Epithelial cell of esophagus (primary cell): Measurements from ENCODE around the gene DHDDS.

ENCODE experiments used
- DNase-seq: peaks from one replicate; pipeline ENCODE4 v3.0.0; 2010; ENCODE audit warnings: low read depth
- H3K4me3 ChIP-seq: 2 replicates; pipeline ENCODE4 v1.5.1; 2011; ENCODE audit warnings: mild to moderate bottlenecking, low read length, control low read depth
- CTCF ChIP-seq: IDR thresholded peaks from 2 replicates; pipeline ENCODE4 v1.5.1; 2011; ENCODE audit warnings: low read depth, mild to moderate bottlenecking, low read length, control low read depth, inconsistent platforms; ENCODE audit not compliant: insufficient read depth; ENCODE audit errors: missing control alignments

The DHDDS gene

GRCh38 chr1:26517766-26518049, 85.6 kb downstream of the DHDDS start:
- TF ChIP-seq CTCF, result no peak
- no peak for DNase-seq
- no peak overlapping the region for H3K4me3 ChIP-seq

- no peak for DNase-seq
- H3K4me3 ChIP-seq, result no peak overlapping the region
- no peak for TF ChIP-seq CTCF
Measured at GRCh38 chr1:26518355-26518754, 86.2 kb downstream of the DHDDS start.

DNA sequence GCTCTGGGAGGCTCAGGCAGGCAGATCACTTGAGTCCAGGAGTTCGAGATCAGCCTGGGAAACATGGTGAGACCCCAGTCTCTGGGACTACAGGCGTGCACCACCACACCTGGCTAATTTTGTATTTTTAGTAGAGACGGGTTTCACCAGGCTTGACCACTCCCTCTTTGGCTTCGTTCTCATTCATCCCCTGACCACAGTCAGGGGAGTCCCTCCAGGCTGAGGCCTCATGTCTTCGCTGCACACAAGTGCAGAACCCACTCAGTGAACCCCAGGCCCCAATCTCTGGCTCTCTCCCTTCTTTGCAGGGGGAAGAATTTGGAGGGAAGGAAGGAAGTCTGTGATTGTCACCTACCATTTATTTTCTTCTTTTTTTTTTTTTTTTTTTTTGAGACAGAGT, 88.2 kb downstream of the DHDDS start:
- DNase-seq, result no peak
- no peak for TF ChIP-seq CTCF
- no peak overlapping the region for H3K4me3 ChIP-seq
